Left renal cortex interstitium (tissue), 4 donors: ENCODE data around the gene GABRG3. TPM values are rescaled to one million over a fixed set of nuclear protein-coding genes. Genes with fewer than 3 reads are reported as not detected.

Source experiments
- DNase-seq, 4 donors: peaks; one replicate each; pipeline ENCODE4 v3.0.0-alpha.2; 2013; ENCODE audit warnings: low read depth in 4 of 4, low spot score in 2 of 4, missing footprints in 1 of 4
- polyA plus RNA-seq, 4 donors: library from polyadenylated mRNA; unstranded; fragments of 120-200 nt; gene quantifications; one replicate each; pipeline ENCODE4 v1.2.1, GENCODE V29; 2013; ENCODE audit not compliant: insufficient read length in 4 of 4

Gene GABRG3
- polyA plus RNA-seq, 4 donors: 1.3 to 2.0 (median 1.7) TPM

DNA sequence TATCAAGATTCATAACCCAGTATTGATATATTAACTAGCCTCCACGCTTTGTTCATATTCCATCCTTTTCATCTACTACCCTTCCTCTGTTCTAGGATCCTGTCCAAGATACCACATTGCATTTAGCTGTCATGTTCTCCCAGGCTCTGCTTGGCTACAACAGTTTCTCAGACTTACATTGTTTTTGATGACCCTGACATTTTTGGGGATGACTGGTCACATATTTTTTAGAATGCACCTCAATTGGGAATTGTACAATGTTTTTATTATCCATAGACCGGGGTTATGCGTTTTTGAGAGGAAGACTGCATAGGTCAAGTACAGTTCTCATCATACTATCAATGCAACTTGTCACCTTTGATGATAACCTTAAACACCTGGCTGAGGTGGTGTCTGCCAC, 421.2 kb downstream of the GABRG3 start:
- no peak for DNase-seq

GRCh38 chr15:27396521-27396920, 425.5 kb downstream of the GABRG3 start:
- DNase-seq: no peak

DNA sequence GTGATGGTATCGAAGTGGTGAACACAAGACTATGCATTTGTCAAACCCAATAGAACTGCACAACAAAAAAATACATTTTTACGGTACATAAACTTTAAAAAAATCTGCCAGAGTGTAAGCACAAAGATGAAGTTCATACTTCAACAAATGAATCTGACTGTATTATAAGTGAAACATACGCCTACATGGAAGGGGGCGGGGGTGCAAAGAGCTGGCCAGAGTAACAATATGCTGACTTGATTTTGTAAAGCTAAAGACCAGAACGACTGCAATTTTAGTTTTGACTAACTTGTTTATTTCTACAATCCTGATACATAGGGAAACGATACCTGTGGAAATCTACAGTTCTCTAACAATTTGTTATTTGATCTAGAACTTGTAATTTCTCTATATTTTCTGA, 426.0 kb downstream of the GABRG3 start:
- DNase-seq: no peak

DNA sequence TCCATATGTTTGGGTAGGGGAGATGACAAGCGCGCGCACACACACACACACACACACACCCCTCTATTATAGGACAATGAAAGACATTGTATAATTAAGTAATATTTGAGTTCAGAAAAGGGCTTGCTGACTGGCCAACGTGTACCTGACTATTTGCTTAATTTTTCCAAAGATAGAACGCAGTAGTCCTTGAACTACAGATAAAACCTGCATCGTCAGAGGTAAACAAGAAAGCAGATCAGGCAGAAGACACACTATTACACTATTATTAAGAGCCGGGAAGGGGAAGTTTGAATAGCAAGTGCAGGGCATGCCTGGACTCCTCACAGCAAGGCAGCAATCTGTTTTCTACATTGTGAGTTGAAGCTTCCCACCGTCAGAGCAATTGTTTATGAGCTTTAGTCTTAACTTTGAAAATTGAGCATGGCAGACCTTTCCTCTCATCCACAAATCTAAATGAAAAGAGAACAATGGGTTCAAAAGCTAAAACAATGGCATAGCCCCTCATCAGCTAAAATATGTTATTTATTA, 427.7 kb downstream of the GABRG3 start:
- no peak for DNase-seq

- no peak for DNase-seq
Observed at GRCh38 chr15:27399241-27399640, 428.3 kb downstream of the GABRG3 start.

GRCh38 chr15:27401471-27401870, 430.5 kb downstream of the GABRG3 start:
- no peak for DNase-seq

GRCh38 chr15:27408428-27408827, 437.4 kb downstream of the GABRG3 start:
- no peak for DNase-seq

GRCh38 chr15:27410996-27411605, 440.1 kb downstream of the GABRG3 start:
- DNase-seq: no peak

- no peak for DNase-seq
Observed at GRCh38 chr15:27412415-27412814, 441.4 kb downstream of the GABRG3 start.

- no peak for DNase-seq
Observed at GRCh38 chr15:27414168-27414870, 443.3 kb downstream of the GABRG3 start.

GRCh38 chr15:27418726-27419125, 447.7 kb downstream of the GABRG3 start:
- DNase-seq: peak in 1 of 4 donors; percentile 53

DNA sequence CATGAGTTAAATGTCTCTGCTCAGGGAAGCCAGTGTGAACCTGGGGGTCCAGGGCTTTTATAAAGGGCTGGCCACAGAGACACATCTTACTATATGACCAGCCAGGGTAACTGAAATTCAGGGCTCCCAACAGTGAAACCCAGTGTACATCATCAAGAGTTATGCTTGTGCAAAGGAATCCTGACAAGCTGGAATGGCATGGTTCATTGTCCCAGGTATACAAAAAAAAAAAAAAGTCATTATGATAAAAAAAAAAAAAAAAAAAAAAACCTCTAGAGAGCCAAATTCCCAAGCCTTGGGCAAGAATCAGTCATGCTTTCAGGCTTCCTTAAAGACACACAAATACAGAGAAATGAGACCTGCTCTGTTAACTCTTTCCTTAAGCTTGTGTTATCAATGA, 452.0 kb downstream of the GABRG3 start:
- no peak for DNase-seq

- no peak for DNase-seq
Observed at GRCh38 chr15:27426805-27427204, 455.8 kb downstream of the GABRG3 start.

- no peak for DNase-seq
Observed at GRCh38 chr15:27427276-27427675, 456.3 kb downstream of the GABRG3 start.

DNA sequence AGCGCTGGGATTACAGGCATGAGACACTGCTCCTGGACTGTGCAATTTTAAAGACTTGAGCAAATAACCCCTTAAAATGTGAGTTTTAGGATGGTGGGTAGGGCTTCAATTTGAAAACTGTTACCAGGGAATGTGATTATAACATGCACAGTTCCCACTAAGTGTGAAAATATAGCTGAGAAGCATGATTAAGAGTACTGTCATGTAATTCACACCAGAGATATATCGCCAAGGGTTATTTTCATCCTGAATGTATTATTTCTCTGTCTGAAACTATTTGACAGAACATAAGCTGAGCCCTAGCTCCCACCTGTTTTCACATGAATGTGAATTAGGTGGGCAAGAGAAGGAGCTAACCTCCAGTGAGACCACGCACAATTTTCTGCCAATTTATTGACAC, 457.2 kb downstream of the GABRG3 start:
- DNase-seq: no peak

DNA sequence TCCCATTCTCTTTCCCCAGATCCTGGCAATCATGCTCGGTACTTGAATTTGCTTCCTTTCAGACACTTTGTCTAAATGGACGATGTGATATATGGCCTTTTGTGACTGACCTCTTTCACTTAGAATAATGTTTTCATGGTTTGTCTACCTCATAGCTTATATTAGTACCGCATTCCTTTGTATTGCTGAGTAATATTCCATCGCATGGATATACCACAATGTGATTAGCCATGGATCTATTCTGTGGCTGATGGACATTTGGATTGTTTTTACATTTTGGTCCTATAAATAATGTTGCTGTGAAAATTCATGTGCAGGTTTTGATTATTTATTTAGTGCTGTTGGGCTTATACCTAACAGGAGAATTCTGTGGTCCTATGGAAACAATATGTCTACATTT, 458.6 kb downstream of the GABRG3 start:
- no peak for DNase-seq

- DNase-seq: no peak
Observed at GRCh38 chr15:27433604-27434003, 462.6 kb downstream of the GABRG3 start.

- no peak for DNase-seq
Observed at GRCh38 chr15:27438403-27439375, 467.7 kb downstream of the GABRG3 start.

GRCh38 chr15:27441120-27441519, 470.1 kb downstream of the GABRG3 start:
- no peak for DNase-seq

GRCh38 chr15:27448234-27448633, 477.3 kb downstream of the GABRG3 start:
- no peak for DNase-seq

DNA sequence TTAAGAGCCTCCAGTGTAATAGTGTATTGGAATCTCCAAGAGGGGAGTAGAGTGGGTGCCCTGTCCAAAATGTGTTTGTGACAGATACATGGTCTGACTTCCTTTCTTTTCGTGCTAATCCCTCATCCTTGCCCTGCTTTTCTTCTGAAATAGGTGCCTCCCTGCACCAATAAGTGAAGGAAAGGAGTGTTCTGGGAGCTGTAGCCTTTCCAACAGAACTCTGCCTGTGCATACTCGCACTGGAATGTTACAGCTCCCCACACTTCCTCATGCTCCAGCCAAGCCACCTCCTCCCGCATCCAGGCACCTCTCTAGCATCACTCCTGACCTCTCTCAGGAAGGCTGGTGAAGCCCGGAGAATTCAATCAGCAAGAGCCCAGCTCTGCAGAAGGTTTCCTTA, 478.0 kb downstream of the GABRG3 start:
- no peak for DNase-seq
